BLaER1 (cell line): Measurements from ENCODE around the gene GABRG3.

Experiments
- H3K27ac ChIP-seq: shearing (Covaris generic); formaldehyde crosslinking; 2 replicates; pipeline ENCODE4 v1.8.1; 2022
- H3K27me3 ChIP-seq: shearing (Covaris generic); formaldehyde crosslinking; 2 replicates; pipeline ENCODE4 v1.8.1; 2022
- H3K36me3 ChIP-seq: shearing (Covaris generic); formaldehyde crosslinking; 2 replicates; pipeline ENCODE4 v1.8.1; 2022
- H3K4me1 ChIP-seq: shearing (Covaris generic); formaldehyde crosslinking; 2 replicates; pipeline ENCODE4 v1.8.1; 2022
- H3K4me2 ChIP-seq: shearing (Covaris generic); formaldehyde crosslinking; 2 replicates; pipeline ENCODE4 v1.8.1; 2022
- H3K4me3 ChIP-seq: shearing (Covaris generic); formaldehyde crosslinking; 2 replicates; pipeline ENCODE4 v1.8.1; 2022
- H3K9ac ChIP-seq: shearing (Covaris generic); formaldehyde crosslinking; 2 replicates; pipeline ENCODE4 v1.8.1; 2022
- H3K9me3 ChIP-seq: shearing (Covaris generic); formaldehyde crosslinking; 2 replicates; pipeline ENCODE4 v1.8.1; 2022
- H4K20me1 ChIP-seq: shearing (Covaris generic); formaldehyde crosslinking; 2 replicates; pipeline ENCODE4 v1.8.1; 2022
- Cebpa-rat ChIP-seq: shearing (Covaris generic); IDR thresholded peaks from 2 replicates; pipeline ENCODE4 v1.8.1; 2022

GABRG3 gene

DNA sequence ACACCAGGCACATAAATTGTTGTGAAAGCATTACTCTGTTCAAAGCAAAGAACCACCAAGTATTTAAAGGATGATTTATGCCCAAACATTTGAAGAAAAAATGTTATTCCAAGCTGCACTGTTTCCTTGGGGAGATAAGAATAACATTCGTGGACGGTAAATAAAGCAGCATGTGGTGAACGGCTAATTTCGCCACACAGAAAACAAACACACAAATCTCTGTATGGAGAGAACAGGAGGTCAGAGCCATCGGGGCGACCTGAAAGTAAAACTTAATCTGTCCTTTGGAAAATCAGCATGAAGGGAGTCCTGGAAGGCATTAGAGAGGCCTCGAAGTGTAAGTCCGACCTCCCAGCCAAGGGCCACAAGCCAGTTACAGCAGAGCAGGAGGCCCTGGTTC lies 27.1 kb upstream of the GABRG3 start:
- H3K9ac ChIP-seq: no peak overlapping the region
- H3K27me3 ChIP-seq: no peaks in the 10 kb centered on the region
- no peak for TF ChIP-seq Cebpa-rat
- no peaks in the 10 kb centered on the region for H3K9me3 ChIP-seq
- no peaks in the 10 kb centered on the region for H4K20me1 ChIP-seq
- no peak overlapping the region for H3K4me2 ChIP-seq
- no peak overlapping the region for H3K27ac ChIP-seq
- no peak overlapping the region for H3K4me3 ChIP-seq
- H3K4me1 ChIP-seq: no peaks in the 10 kb centered on the region
- H3K36me3 ChIP-seq: no peaks in the 10 kb centered on the region

DNA sequence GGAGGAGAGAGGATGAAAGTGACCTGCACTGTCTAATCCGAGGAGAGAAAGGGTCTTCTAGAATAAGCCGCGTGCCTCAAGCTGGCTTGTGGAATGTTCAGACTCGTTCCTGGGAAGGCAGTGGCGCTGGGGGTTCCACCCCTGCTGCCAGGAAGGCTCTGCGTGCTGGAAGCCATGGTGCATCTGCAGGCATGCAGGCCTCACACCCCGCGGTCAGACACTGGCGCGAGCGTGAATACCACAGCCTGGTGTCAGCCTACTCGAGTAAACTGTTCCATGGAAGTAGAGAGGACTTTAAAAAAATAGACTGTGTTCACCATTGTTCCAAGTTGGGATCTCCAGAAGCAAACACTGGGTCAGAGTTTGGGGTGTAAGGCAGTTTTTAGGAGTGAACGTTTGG lies 25.9 kb upstream of the GABRG3 start:
- H3K4me1 ChIP-seq: no peaks in the 10 kb centered on the region
- H3K9ac ChIP-seq: no peak overlapping the region
- H3K4me2 ChIP-seq: no peak overlapping the region

GRCh38 chr15:26950001-26950400 lies 21.0 kb upstream of the GABRG3 start:
- H3K4me3 ChIP-seq: no peak overlapping the region
- no peak overlapping the region for H3K27ac ChIP-seq
- TF ChIP-seq Cebpa-rat: no peak
- 0 out of 2 replicates have a peak, but pooled peaks cover 5% of the 10 kb centered on the region for H3K4me1 ChIP-seq
- H3K9ac ChIP-seq: no peak overlapping the region
- H3K36me3 ChIP-seq: no peaks in the 10 kb centered on the region
- H4K20me1 ChIP-seq: no peaks in the 10 kb centered on the region
- no peak overlapping the region for H3K4me2 ChIP-seq
- H3K27me3 ChIP-seq: no peaks in the 10 kb centered on the region
- peaks cover 11% of the 10 kb centered on the region for H3K9me3 ChIP-seq

More for the DNA sequence above, 25.9 kb upstream of the GABRG3 start:
- no peak overlapping the region for H3K4me3 ChIP-seq
- no peaks in the 10 kb centered on the region for H4K20me1 ChIP-seq
- H3K9me3 ChIP-seq: no peaks in the 10 kb centered on the region
- TF ChIP-seq Cebpa-rat: no peak
- H3K27me3 ChIP-seq: no peaks in the 10 kb centered on the region
- H3K27ac ChIP-seq: no peak overlapping the region
- H3K36me3 ChIP-seq: no peaks in the 10 kb centered on the region

GRCh38 chr15:26954403-26954802 lies 16.6 kb upstream of the GABRG3 start:
- Histone ChIP-seq H4K20me1 (no peaks in the 10 kb centered on the region), H3K4me1 (0 out of 2 replicates have a peak, but pooled peaks cover 5% of the 10 kb centered on the region), H3K27ac (no peak overlapping the region), H3K36me3 (no peaks in the 10 kb centered on the region), H3K4me2 (no peak overlapping the region), H3K9ac (no peak overlapping the region), H3K4me3 (no peak overlapping the region), H3K27me3 (no peaks in the 10 kb centered on the region), H3K9me3 (peaks cover 11% of the 10 kb centered on the region)
- TF ChIP-seq Cebpa-rat: no peak

- no peak overlapping the region for H3K4me3 ChIP-seq
- TF ChIP-seq Cebpa-rat: no peak
- H3K27ac ChIP-seq: no peak overlapping the region
Observed at GRCh38 chr15:26967719-26968269, 3.2 kb upstream of the GABRG3 start.

DNA sequence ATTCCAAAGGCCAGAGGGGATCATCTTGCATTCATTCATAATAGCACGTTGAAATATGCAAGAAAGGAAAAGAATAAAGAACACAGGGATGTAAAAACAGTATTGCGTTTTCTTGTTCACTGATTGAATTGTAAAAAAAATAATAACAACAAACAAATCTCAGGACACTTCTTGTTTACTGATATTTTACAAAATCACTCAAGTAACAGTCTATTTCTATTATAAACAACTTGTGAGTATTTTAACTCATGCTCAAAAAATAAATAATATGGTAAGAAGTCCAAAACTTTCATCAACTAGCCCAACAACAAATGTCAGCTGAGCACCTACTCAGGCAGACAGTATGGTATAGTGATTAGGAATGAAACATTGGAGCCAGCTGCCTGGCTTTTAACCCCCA lies 2.2 kb upstream of the GABRG3 start:
- H3K27ac ChIP-seq: no peak overlapping the region
- H3K4me1 ChIP-seq: no peaks in the 10 kb centered on the region
- no peak overlapping the region for H3K9ac ChIP-seq
- H3K4me2 ChIP-seq: no peak overlapping the region
- H3K9me3 ChIP-seq: peaks cover 25% of the 10 kb centered on the region
- no peaks in the 10 kb centered on the region for H3K27me3 ChIP-seq
- no peak overlapping the region for H3K4me3 ChIP-seq
- no peaks in the 10 kb centered on the region for H3K36me3 ChIP-seq
- H4K20me1 ChIP-seq: no peaks in the 10 kb centered on the region
- no peak for TF ChIP-seq Cebpa-rat

More at GRCh38 chr15:26967719-26968269, 3.2 kb upstream of the GABRG3 start:
- no peaks in the 10 kb centered on the region for H4K20me1 ChIP-seq
- no peaks in the 10 kb centered on the region for H3K27me3 ChIP-seq
- no peaks in the 10 kb centered on the region for H3K36me3 ChIP-seq
- no peak overlapping the region for H3K4me2 ChIP-seq
- no peaks in the 10 kb centered on the region for H3K4me1 ChIP-seq
- peaks cover 25% of the 10 kb centered on the region for H3K9me3 ChIP-seq
- H3K9ac ChIP-seq: no peak overlapping the region

DNA sequence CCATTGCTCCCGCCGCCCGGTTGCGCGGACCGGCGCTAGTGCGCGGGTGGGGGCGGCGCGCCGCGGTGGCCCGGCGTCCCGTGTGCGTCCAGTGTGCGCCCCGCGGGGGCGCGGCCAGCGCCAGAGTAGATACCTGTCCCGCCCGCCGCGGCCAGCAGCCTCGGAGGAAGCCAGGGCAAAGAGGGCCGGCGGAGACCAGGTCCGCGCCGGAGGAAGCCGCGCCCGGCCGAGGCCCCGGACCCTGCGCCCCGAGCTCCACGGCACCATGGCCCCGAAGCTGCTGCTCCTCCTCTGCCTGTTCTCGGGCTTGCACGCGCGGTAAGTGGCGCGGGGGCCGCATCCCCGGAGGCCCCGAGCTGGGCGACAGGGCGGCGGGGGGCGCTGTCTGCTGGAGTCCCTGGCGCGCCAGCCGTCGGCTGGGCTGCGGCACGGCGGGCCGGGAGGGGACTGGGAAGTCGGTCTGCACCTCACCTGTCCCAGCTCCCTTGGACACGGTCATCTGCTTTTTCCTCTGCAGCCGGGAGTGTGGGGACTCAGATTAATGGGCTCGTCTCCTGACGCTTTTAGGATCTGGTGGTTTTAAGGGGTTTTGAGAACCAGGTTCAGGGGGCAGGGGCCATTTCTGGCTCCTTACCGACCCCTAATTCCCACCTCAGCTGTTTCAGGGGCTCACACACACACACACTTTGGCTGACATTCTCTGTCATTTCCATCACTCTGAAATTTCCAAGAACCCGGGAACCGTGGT lies 464 bp downstream of the GABRG3 start:
- Histone ChIP-seq H3K4me3 (no peak overlapping the region), H3K9me3 (peaks cover 25% of the 10 kb centered on the region)

GRCh38 chr15:26972636-26973035 lies 1.7 kb downstream of the GABRG3 start:
- no peaks in the 10 kb centered on the region for H3K27me3 ChIP-seq

More for the DNA sequence above, 464 bp downstream of the GABRG3 start:
- Histone ChIP-seq H3K36me3 (no peaks in the 10 kb centered on the region), H3K4me2 (no peak overlapping the region), H3K9ac (no peak overlapping the region), H4K20me1 (no peaks in the 10 kb centered on the region), H3K4me1 (no peaks in the 10 kb centered on the region), H3K27ac (no peak overlapping the region), H3K27me3 (no peaks in the 10 kb centered on the region)
- TF ChIP-seq Cebpa-rat: no peak

DNA sequence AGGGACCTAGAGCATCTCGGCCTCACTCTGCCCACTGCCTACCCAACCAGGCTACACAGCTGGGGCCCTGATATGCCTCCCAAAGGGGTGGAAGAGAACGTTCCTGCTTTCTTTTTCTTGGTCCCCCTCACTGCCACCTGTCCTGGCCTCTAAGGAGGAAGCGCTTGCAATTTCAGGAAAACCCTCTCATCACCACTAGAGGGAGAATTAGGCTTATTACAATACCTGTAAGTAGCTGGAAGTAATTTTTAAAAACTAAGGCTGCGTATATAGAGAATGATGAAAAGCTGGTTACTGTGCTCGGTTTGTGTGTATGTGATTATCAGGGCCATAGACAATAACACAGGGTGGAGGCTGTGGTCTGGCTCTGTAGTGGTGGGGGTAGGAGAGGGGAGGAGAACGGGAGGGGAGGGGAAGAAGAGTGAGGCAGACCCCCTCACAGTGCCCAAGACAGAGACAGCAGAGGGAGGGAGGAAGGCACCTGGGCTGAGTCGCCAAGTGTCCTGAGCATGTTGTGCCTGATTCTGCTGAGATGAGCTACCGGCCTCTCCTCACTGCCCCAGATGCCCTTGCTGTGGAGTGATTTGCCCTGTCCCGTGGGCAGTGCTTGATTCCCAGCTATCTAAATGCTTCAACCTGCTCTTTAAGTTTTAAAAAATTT lies 3.3 kb downstream of the GABRG3 start:
- no peaks in the 10 kb centered on the region for H3K36me3 ChIP-seq
- H3K27me3 ChIP-seq: no peaks in the 10 kb centered on the region
- H3K9ac ChIP-seq: no peak overlapping the region
- H4K20me1 ChIP-seq: no peaks in the 10 kb centered on the region
- H3K27ac ChIP-seq: no peak overlapping the region
- no peak for TF ChIP-seq Cebpa-rat
- H3K4me1 ChIP-seq: no peaks in the 10 kb centered on the region
- no peak overlapping the region for H3K4me2 ChIP-seq
- H3K9me3 ChIP-seq: peaks cover 13% of the 10 kb centered on the region
- no peak overlapping the region for H3K4me3 ChIP-seq

More at GRCh38 chr15:26972636-26973035, 1.7 kb downstream of the GABRG3 start:
- H3K4me2 ChIP-seq: no peak overlapping the region
- no peak overlapping the region for H3K9ac ChIP-seq
- no peak overlapping the region for H3K4me3 ChIP-seq
- no peak for TF ChIP-seq Cebpa-rat
- no peaks in the 10 kb centered on the region for H3K4me1 ChIP-seq
- no peak overlapping the region for H3K27ac ChIP-seq
- H3K36me3 ChIP-seq: no peaks in the 10 kb centered on the region
- peaks cover 18% of the 10 kb centered on the region for H3K9me3 ChIP-seq
- no peaks in the 10 kb centered on the region for H4K20me1 ChIP-seq

- TF ChIP-seq Cebpa-rat: no peak
- no peaks in the 10 kb centered on the region for H3K4me1 ChIP-seq
- no peak overlapping the region for H3K4me2 ChIP-seq
- no peak overlapping the region for H3K9ac ChIP-seq
- no peaks in the 10 kb centered on the region for H4K20me1 ChIP-seq
- no peaks in the 10 kb centered on the region for H3K36me3 ChIP-seq
- no peaks in the 10 kb centered on the region for H3K27me3 ChIP-seq
- H3K27ac ChIP-seq: no peak overlapping the region
- no peaks in the 10 kb centered on the region for H3K9me3 ChIP-seq
- H3K4me3 ChIP-seq: no peak overlapping the region
Observed at GRCh38 chr15:26981492-26981891, 10.5 kb downstream of the GABRG3 start.
